ENCODE data around the gene SNX24.

- TF ChIP-seq USF2 (IDR thresholded peaks at IDR 0.05; ENCODE audit: low read depth, low read length) (no peak), CTCF (conservative IDR thresholded peaks at IDR 0.05; ENCODE audit: low read depth, low read length) (no peak), RFX5 (IDR thresholded peaks at IDR 0.05; ENCODE audit: low read depth, low read length) (no peak), MAFK (IDR thresholded peaks at IDR 0.05; ENCODE audit: low read depth, low read length) (no peak), ELK1 (IDR thresholded peaks at IDR 0.05; ENCODE audit: borderline replicate concordance, low read depth, low read length) (no peak), POLR2A (IDR thresholded peaks at IDR 0.05; ENCODE audit: low read depth, low read length) (no peak), RAD21 (IDR thresholded peaks at IDR 0.05; ENCODE audit: low read length) (no peak)
Observed at GRCh38 chr5:122847687-122848081, 2.3 kb downstream of the SNX24 start.
